GM12874 (cell line): ENCODE data around the gene FNDC7.

ENCODE experiments used
- CTCF ChIP-seq: IDR thresholded peaks from 2 replicates; pipeline ENCODE4 v1.5.1; 2011; ENCODE audit warnings: low read depth, mild to moderate bottlenecking, control low read depth, low read length, moderate library complexity; ENCODE audit not compliant: insufficient read depth

Gene FNDC7

GRCh38 chr1:108712606-108713150 lies at the start of gene FNDC7:
Gene FNDC7 (plus strand): TSS chr1:108712908. CDS start chr1:108712934, 26 bp downstream.
- TF ChIP-seq CTCF: no peak

GRCh38 chr1:108663074-108663473 lies 49.6 kb upstream of the FNDC7 start:
- TF ChIP-seq CTCF: no peak

- TF ChIP-seq CTCF: no peak
These were observed 48.2 kb upstream of the FNDC7 start for GRCh38 chr1:108664481-108664880.

GRCh38 chr1:108665067-108665466 lies 47.6 kb upstream of the FNDC7 start:
- TF ChIP-seq CTCF: no peak

GRCh38 chr1:108665771-108666170 lies 46.9 kb upstream of the FNDC7 start:
- no peak for TF ChIP-seq CTCF

GRCh38 chr1:108668777-108669176 lies 43.9 kb upstream of the FNDC7 start:
- no peak for TF ChIP-seq CTCF

GRCh38 chr1:108669679-108670078 lies 43.0 kb upstream of the FNDC7 start:
- no peak for TF ChIP-seq CTCF
